Adipocyte (in vitro differentiated cells): ENCODE measurements around the gene MAU2.
"Not testable (repeated sequence)": the region's sequence is repeated elsewhere in the genome, so short reads cannot be mapped to it uniquely, and the experiment has no call there.

ENCODE experiments used
- DNase-seq: peaks from one replicate; pipeline ENCODE4 v3.0.0-alpha.2; 2015; ENCODE audit warnings: low read depth
- H3K27me3 ChIP-seq: replicated peaks from 2 replicates; pipeline ENCODE4 v1.7.0; 2013; ENCODE audit warnings: mild to moderate bottlenecking, low read length, moderate library complexity; ENCODE audit not compliant: control insufficient read depth, insufficient read depth
- H3K36me3 ChIP-seq: 2 replicates; pipeline ENCODE4 v1.7.0; 2013; ENCODE audit warnings: low read length, mild to moderate bottlenecking, moderate library complexity; ENCODE audit not compliant: control insufficient read depth, insufficient read depth, severe bottlenecking
- H3K4me1 ChIP-seq: 2 replicates; pipeline ENCODE4 v1.7.0; 2013; ENCODE audit warnings: mild to moderate bottlenecking, low read length, moderate library complexity; ENCODE audit not compliant: control insufficient read depth, insufficient read depth
- H3K4me3 ChIP-seq: 2 replicates; pipeline ENCODE4 v1.7.0; 2013; ENCODE audit warnings: mild to moderate bottlenecking, low read length, moderate library complexity
- H3K9ac ChIP-seq: 2 replicates; pipeline ENCODE4 v1.7.0; 2013; ENCODE audit warnings: mild to moderate bottlenecking, low read length, moderate library complexity
- H3K9me3 ChIP-seq: 2 replicates; pipeline ENCODE4 v1.7.0; 2013; ENCODE audit warnings: mild to moderate bottlenecking, low read length, moderate library complexity; ENCODE audit not compliant: control insufficient read depth

The MAU2 gene

DNA sequence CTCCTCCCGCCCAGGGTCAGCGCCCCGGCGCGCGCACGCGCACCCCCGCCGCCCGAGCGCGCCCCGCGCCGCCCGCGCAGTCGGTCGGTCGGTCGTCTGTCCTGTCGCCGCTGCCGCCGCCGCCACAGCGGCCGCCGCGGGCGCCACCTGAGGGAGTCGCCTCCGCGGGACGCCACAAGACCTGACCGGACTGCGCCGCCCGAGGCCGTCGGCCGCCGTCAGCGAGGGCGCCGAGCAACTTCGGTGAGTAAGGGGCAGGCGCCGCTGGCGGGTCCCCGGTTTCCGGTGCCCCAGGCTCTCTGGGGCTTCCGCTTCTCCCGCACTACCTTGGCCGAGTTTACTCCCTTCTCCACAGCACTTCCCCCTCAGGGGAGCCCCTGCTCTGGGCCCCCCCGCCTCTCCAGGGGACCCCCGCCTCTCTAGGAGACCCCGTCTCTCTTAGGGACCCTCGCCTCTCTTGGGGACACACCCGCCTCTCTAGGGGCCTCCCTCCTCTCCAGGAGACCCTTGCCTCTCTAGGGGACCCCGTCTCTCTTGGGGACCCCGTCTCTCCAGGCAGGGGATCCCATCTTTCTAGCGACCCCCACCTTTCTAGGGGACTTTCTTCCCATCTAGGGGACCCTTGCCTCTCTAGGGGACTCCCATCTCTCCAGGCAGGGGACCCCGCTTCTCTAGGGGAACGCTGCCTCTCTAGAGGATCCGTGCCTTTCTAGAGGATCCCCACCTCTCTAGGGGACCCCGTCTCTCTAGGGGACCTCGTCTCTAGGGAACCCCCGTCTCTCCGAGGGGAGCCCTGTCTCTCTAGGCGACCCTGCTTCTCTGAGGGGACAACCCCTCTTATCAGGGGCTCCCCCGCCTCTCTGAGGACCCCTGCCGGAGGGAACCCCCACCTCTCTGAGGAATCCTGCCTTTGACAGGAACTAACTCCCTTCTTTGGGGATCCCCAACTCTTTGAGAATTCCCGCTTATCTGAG lies 65.6 kb downstream of the MAU2 start:
- DNase-seq: peak; percentile 34
- Histone ChIP-seq H3K27me3 (no peaks in the 10 kb centered on the region), H3K36me3 (no peaks in the 10 kb centered on the region), H3K9ac (peak overlapping the region; percentile 94), H3K4me1 (peaks cover 25% of the 10 kb centered on the region), H3K4me3 (peak overlapping the region; percentile 92), H3K9me3 (no peaks in the 10 kb centered on the region)

DNA sequence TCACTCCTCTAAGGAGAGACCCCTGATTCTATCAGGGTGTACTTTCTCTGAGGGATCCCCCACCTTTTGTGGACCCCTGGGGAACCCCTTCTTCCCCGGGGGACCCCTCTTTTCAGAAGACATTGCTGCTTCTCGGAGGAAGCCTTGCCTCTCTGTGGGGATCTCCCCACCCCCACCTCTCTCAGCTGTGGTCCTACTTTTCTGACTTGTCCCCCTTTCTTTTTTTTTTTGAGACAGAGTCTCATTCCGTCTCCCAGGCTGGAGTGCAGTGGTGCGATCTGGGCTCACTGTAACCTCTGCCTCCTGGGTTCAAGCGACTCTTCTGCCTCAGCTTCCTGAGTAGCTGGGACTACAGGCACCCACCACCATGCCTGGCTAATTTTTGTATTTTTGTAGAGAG lies 66.5 kb downstream of the MAU2 start:
- peak overlapping the region; percentile 92 for H3K4me3 ChIP-seq
- DNase-seq: no peak
- no peaks in the 10 kb centered on the region for H3K36me3 ChIP-seq
- H3K9ac ChIP-seq: peak overlapping the region; percentile 94
- no peaks in the 10 kb centered on the region for H3K27me3 ChIP-seq
- H3K9me3 ChIP-seq: no peaks in the 10 kb centered on the region
- H3K4me1 ChIP-seq: peaks cover 30% of the 10 kb centered on the region

DNA sequence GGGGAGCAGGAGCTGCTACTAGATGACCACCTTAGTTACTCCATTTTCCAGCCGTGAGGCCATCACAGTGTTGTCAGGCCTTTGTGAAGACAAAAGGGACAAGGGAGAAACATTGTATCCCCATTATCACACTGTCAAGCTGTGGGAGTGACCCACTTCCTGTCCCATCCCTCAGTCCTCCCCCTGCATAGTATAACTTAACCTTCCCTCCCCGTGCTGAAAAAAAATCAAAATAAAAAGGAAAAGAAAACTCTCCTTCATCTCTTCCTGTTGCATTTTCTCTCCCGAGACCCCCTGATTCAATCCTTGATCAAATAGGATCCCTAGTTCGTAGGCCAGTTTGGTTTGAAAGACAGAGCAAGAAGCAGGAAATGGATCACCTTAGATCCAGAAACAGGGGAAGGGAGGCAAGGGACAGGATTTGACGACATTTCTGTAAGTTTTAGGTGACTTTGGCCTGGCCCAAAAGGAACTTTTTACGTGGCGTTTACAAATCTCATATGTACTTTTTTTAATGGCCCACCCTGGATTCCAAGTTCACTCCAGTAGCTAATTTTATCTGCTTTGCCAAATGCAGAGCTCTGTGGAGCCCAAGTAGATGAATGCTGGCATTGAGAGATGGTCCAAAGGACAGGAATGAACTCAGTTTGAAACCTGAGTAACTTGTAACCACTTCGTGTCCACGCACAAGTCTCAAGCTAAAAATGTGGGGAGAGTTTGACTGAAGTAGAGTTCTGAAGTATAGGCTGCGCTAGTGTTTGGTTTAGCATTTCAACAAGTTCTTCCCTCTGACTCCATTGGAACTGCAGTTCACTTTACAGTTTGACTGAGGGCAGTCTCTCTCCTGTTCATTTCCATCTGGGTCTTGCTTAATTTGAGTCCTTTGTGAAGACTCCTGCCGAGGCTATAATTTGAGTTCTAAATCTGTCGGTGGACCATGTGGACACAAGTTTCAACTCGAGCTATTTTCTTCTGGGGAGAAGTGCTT lies 68.2 kb downstream of the MAU2 start:
- H3K36me3 ChIP-seq: no peaks in the 10 kb centered on the region
- H3K4me3 ChIP-seq: no peak overlapping the region
- no peaks in the 10 kb centered on the region for H3K27me3 ChIP-seq
- DNase-seq: no peak
- no peak overlapping the region for H3K9ac ChIP-seq
- H3K9me3 ChIP-seq: no peaks in the 10 kb centered on the region
- H3K4me1 ChIP-seq: peaks cover 30% of the 10 kb centered on the region

DNA sequence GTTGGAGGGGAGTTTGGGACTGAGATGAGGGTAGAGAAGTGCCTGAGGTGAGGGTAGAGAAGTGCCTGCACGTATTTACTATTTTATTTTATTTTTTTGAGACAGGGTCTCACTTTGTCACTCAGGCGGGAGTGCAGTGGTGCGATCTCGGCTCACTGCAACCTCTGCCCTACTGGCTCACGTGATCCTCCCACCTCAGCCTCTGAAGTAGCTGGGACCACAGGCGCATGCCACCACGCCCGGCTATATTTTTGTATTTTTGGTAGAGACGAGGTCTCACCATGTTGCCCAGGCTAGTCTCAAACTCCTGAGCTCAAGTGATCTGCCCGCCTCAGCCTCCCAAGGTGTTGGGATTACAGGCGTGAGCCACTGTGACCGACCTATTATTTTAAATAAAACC lies 69.1 kb downstream of the MAU2 start:
- H3K9me3 ChIP-seq, DNase-seq, H3K36me3 ChIP-seq, H3K9ac ChIP-seq, H3K4me3 ChIP-seq, H3K27me3 ChIP-seq: not testable (repeated sequence)
- H3K4me1 ChIP-seq: peaks cover 26% of the 10 kb centered on the region

GRCh38 chr19:19394333-19394732 lies 73.7 kb downstream of the MAU2 start:
- not testable (repeated sequence) for H3K27me3 ChIP-seq, H3K9me3 ChIP-seq, H3K9ac ChIP-seq, H3K36me3 ChIP-seq, DNase-seq, H3K4me1 ChIP-seq, H3K4me3 ChIP-seq

DNA sequence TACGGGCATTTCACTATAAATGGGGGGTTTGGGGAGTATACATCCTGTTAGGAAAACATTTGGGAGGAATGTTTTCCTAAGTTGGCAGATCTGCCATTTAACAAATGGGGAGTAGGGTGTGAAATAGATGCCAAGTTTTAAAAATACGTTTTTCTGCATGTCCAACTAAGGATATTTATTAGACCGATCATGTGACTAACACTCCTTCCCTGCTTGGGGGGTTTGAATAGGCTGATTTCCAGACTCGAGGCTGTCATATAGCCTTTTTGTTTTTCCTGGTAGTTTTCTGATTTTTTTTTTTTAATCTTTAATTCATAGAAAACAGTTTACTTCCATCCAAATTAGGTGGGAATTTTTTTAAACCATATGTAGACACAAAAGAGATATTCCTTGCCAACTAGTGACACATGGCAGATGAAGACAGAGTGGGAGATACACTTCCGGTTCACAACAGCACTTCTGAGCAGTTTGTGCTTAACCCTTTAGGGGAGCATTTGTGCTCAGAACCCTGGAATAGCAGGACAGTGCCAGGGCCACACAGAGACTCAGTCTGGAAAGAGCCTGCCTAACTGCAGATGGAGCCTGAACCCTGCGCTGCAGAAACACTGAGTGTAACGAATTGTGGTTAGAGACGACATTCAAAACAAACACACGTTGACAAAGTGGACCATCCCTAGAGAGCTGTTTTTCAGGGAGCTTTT lies 79.3 kb downstream of the MAU2 start:
- peak; percentile 30 for DNase-seq
- no peaks in the 10 kb centered on the region for H3K27me3 ChIP-seq
- peak overlapping the region; percentile 56 for H3K9ac ChIP-seq
- H3K4me3 ChIP-seq: peak overlapping the region; percentile 20
- no peaks in the 10 kb centered on the region for H3K36me3 ChIP-seq
- H3K4me1 ChIP-seq: peaks cover 34% of the 10 kb centered on the region
- no peaks in the 10 kb centered on the region for H3K9me3 ChIP-seq

DNA sequence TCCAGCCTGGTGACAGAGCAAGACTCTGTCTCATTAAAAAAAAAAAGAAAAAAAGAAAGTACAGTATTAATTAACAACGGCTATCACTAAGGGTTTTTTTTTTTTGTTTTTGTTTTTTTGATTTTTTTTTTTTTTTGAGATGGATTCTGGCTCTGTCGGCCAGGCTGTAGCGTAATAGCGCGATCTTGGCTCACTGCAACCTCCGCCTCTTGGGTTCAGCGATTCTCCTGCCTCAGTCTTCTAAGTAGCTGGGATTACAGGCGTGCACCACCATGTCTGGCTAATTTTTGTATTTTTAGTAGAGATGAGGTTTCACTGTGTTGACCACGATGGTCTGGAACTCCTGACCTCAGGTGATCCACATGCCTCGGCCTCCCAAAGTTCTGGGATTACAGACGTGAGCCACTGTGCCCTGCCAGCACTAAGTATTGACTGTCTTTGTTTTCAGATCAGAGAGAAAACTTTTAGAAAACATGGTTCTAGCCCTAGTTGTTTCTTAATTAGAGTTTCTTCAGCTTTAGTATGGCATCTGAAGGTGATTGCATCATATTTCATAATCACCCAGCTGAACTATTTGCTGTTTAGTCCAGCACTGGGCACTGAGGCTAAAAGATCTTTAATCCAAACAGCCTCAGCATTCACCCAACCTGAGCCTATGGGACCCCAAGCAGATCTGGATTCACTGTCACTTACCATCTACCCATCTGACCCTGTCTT lies 82.2 kb downstream of the MAU2 start:
- DNase-seq: peak; percentile 78
- Histone ChIP-seq H3K27me3 (no peaks in the 10 kb centered on the region), H3K36me3 (no peaks in the 10 kb centered on the region), H3K4me3 (peak overlapping the region; percentile 32), H3K9ac (peak overlapping the region; percentile 56), H3K9me3 (no peaks in the 10 kb centered on the region), H3K4me1 (peaks cover 46% of the 10 kb centered on the region)

GRCh38 chr19:19403373-19403901 lies 82.8 kb downstream of the MAU2 start:
- H3K9ac ChIP-seq: peak overlapping the region; percentile 56
- no peaks in the 10 kb centered on the region for H3K36me3 ChIP-seq
- no peaks in the 10 kb centered on the region for H3K27me3 ChIP-seq
- DNase-seq: peak; percentile 61
- no peaks in the 10 kb centered on the region for H3K9me3 ChIP-seq
- peaks cover 50% of the 10 kb centered on the region for H3K4me1 ChIP-seq
- H3K4me3 ChIP-seq: peak overlapping the region; percentile 32

DNA sequence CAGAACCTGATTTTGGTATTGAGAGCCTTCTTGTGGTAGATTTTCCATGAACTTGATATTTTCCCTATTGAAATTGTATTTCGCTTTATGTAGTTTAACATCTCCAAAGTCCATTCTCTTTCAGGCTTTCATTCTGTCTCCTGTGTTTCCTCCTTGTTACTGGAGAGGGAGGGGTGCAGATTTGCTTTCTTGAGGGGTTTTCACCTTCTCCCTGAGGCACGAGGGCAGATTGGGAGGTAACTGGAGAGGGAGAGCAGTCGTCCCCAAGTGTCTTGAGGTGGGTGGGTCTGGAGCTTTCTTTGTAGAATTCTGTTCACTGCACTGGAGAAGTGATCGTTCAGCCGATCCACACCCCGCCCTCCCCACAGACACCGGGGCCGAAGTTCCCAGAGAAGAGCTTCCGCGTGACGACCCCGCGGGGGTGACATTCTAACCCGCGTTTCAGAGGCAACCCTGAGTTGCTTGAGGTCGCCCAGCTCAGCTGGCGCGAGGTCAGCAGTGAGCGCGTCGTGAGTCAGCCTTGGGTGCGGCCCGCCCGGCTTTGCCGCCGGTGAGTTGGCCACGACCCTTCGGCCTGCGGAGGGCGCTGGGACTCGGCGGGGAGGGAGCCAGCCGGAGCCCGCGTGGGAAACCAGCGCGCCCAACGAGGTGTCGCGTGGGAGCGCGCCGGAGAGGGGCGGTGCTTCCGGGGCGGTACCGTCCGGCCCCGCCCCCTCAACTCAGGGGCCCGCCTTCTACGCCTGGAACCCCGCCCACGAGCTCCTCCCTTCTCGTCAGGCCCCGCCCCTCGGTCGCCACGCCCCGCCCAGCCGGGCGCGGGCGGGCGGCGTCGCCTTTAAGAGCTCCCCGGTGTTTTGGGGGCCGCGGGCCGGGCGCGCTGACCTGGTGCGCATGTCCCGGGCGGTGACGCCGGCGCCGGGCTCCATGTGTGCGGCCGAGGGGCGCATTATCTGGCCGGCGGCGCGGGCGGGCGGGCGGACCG lies 84.5 kb downstream of the MAU2 start, which contains the start of gene GATAD2A:
TSS of gene GATAD2A (plus strand) at position 797 of the 982 bp plus-strand sequence. CDS start 59,671 bp downstream, outside the sequence.
- no peaks in the 10 kb centered on the region for H3K9me3 ChIP-seq
- DNase-seq: peak; percentile 98
- no peaks in the 10 kb centered on the region for H3K36me3 ChIP-seq
- H3K27me3 ChIP-seq: no peaks in the 10 kb centered on the region
- H3K9ac ChIP-seq: peak within 1 kb of the TSS; percentile 89
- H3K4me3 ChIP-seq: peak within 1 kb of the TSS; percentile 82
- H3K4me1 ChIP-seq: peaks cover 57% of the 10 kb centered on the region
